ENCODE results near the gene INTS11.
"Not testable (repeated sequence)": the region's sequence is repeated elsewhere in the genome, so short reads cannot be mapped to it uniquely, and the experiment has no call there.

Gene INTS11

DNA sequence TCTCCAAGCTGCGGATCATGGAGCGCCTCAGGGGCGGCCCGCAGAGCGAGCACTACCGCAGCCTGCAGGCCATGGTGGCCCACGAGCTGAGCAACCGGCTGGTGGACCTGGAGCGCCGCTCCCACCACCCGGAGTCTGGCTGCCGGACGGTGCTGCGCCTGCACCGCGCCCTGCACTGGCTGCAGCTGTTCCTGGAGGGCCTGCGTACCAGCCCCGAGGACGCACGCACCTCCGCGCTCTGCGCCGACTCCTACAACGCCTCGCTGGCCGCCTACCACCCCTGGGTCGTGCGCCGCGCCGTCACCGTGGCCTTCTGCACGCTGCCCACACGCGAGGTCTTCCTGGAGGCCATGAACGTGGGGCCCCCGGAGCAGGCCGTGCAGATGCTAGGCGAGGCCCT lies 2.8 kb upstream of the INTS11 start:
- no peak for DNase-seq

DNA sequence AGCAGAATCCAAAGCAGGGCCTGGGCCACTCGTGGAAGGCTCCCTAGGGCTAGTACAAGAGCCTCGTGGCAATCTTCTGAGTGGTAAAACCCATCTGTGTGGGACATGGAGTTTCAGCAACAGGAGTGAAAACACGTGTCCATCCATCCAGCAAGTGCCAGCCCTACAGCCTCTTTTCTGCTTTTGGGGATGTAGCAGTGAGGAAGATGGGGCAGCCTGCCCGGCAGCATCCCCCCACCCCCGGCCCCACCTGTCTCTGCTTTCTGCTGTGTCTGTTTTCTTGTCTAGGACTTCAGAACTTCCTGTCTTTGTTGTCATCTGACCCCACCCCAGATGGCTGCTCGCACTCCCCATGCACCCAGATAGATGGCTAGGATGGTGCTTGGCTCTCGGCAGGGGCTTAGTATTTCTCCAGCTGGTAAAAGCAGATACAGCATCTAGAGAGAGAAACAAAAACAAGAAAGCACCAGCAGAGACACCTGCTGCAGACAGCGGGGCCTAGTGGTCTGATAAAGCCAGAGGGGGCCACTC lies 1.7 kb upstream of the INTS11 start:
- DNase-seq, result no peak

- no peak for DNase-seq
Measured at GRCh38 chr1:1325288-1326074, 1.0 kb upstream of the INTS11 start.

- no peak for DNase-seq
Measured at GRCh38 chr1:1324084-1324523, 356 bp downstream of the INTS11 start.

- DNase-seq, result no peak
Measured at GRCh38 chr1:1322952-1323351, 1.5 kb downstream of the INTS11 start.

DNA sequence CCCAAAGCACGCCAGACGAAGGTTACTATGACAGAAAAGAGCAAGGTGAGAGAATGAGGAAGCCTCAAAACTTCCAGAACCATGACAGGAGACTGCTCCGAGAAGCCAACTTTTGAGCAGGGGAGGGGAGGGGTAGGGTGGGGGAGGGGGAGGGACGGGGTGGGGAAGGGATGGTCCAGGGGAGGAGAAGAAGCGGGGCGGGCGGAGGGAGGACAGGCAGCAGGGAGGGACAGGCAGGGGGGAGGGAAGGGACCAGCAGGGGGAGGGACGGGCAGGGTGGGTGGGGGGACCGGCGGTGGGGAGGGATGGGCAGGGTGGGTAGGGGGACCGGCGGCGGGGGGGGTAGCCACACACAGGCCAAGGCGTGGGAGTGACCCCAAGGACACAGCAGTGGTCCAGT lies 2.0 kb downstream of the INTS11 start:
- no peak for DNase-seq

DNA sequence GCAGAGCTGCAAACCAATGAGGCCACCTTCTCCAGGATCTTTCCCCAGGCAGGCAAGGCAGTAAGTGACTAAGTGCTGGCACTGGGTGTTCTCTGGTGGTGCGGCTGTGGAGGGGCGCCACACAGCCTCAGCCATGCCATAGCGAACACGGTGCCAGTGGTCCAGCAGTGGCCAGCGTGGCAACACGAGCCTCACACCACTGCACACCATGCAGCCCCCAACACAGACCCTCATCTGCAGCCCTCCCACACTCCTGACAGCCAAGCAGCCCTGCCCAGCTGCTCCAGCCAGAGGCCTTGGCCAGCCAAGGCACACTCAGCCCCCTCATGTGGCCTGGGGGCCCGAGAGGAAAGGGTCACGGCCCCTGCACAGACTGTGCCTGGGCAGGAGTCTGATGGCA lies 3.0 kb downstream of the INTS11 start:
- DNase-seq, result no peak

DNA sequence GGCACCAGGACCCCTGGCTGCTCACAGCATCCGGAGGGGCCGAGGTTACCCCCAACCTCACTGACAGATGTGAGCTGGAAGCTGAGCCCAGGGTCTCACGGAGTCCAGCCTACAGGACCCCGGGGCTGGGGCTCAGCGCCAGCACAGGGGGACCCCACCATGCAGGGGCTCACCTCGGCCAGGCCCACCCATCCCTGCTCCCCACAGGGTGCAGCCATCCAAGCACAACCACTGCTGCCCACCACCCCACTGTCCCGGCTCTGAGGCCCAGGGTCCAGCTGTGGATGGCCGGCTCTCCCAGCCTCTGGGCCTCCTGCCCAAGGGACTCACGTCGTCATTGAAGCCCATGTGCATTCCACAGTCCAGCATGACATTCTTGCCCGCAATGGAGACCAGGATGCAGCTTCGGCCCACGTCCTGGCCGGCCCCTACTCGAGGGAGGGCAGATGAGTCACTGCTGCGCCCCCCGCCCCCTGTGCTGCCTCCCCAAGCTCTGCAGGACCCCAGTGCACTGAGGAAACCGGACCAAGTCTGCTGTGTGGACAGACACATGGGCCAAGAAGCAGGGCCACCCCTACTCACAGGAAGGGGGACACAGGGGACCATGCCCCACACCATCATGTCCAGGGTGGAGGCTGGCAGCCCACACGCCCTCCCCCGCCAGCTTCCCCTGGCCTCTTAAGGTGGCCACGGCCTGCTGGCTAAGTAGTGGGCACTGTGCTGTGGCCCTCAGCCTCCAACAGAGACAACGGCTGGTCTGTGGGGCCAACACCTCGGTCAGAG lies 3.6 kb downstream of the INTS11 start:
- DNase-seq, result no peak

DNA sequence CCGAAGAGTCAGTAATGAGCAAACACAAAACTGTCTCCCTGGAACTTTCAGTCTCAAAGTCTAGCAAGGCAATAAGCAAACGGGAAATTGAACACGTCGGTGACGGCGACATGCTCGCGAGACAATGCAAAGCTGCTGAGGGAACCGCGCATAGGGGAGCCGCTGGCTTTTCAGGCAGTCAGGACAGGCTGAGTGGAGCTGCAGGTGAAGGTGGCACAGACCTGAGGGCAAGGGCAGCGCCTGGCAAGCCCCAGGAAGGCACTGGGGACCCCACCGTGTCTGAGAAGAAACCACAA lies 4.9 kb downstream of the INTS11 start:
- no peak for DNase-seq

- DNase-seq, result no peak
Measured at GRCh38 chr1:1318777-1319645, 5.4 kb downstream of the INTS11 start.

DNA sequence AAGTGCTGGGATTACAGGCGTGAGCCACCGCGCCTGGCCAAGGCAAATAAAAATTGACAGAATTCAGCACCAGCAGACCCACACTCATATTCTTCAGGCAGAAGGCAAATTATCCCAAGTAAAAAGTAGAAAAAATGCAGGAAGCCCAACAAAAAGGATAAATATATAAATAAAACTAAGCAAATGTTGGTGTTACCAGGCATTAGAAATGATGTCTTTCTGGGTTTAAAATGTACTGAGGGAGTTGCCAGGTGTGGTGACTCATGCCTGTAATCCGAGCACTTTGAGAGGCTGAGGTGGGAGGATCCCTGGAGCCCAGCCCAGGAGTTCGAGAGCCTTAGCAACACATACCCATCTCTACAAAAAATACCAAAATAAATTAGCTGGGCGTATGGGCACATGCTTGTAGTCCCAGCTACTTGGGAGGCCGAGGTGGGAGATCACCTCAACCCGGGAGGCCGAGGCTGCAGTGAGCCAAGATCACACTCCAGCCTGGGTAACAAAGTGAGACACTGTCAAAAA lies 6.3 kb downstream of the INTS11 start:
- peak; percentile 83 for DNase-seq

- no peak for DNase-seq
Measured at GRCh38 chr1:1317420-1317819, 7.0 kb downstream of the INTS11 start.

GRCh38 chr1:1316199-1316598 lies 8.3 kb downstream of the INTS11 start:
- DNase-seq, result not testable (repeated sequence)

GRCh38 chr1:1315435-1315954 lies 9.0 kb downstream of the INTS11 start:
- no peak for DNase-seq

GRCh38 chr1:1314678-1315335 lies 9.7 kb downstream of the INTS11 start:
- DNase-seq, result no peak

DNA sequence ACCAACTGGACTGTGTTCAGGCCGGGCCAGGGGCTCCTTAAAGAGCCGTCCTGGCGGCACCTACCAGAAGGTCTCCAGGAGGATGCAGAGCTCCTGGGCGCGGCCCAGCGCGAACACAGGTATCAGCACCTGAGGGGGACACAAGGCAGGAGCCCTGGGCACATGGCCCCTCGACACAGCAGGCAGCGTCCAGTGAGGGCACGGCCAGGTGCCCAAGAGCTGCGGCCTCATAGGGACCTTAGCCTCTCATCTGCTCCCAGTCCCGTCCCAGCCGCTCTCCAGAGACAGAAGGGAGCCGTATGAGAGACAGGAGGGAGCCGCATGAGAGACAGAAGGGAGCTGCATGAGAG lies 10.2 kb downstream of the INTS11 start:
- DNase-seq, result no peak

- no peak for DNase-seq
Measured at GRCh38 chr1:1313500-1314236, 10.8 kb downstream of the INTS11 start.

GRCh38 chr1:1312450-1313314 lies 11.8 kb downstream of the INTS11 start:
- DNase-seq, result no peak

DNA sequence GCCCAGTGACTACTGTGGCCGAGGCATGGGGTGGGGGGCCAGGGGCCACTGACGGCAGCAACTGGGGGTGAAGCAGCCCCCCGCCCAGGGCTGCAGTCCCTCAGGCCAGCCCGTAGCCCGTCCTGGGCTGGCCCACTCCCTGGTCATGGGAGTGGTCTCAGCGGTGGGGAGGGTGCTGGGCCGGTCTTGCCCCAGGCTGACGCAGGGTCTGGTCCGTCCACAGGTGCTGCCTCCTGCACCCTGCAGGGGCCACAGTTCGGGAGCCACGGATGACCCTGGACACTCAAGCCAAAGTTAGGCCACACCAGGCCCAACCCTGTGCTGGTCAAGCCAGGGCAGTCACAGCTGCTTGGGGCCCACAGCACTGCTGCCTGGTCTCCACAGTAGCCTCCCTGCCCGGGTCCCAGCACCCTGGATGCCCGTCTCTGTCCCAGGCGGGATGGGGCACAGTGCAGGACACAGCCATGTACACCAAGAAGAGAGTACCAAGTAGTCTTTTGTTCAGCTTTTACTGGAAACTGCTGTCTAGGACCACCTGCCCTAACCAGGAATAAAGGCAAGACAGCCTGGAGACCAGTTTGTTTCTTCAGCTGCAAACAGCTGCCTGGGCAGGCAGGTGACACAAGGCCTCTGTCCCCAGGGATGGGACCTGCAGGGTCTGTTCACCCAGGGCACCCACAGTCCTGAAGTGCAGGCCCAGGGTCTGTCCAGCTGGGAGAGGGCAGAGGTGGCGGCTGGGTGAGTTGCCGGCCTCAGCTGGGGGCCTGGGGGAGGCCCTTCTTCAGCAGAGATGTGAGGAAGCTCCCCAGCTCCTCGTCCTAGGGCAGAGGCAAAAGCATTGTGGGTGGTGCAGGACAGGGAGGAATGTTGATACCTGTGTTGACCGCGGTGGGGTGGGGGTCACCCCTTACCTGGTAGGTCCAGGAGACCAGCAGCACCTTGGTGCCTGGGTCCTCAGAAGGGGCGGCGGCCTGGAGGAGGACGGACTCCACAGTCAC lies 13.1 kb downstream of the INTS11 start:
- DNase-seq, result no peak

Data from islet precursor cell (in vitro differentiated cells).